A549 (cell line): Measurements from ENCODE around the gene MLYCD. TPM values are rescaled to one million over a fixed set of nuclear protein-coding genes. Genes with fewer than 3 reads are reported as not detected.

ENCODE experiments used
- ATAC-seq, 2 experiments: fragments of 200-7000 bp in 1 of 2; fragments of >200 bp in 1 of 2; cut with Nextera tagmentation in 1 of 2; cut with Tn5 transposase in 1 of 2; 3 replicates each; pipeline versions ENCODE4 v1.8.0 to v1.9.1; 2018 to 2020; ENCODE audit warnings: mild to moderate bottlenecking in 1 of 2, moderate library complexity in 1 of 2
- CTCF ChIA-PET: fragments of 300-600 bp; sonication (Branson Sonifier 250); formaldehyde crosslinking; extraction: SDS; loops from one replicate; lab custom pipeline; 2021; ENCODE audit warnings: antibody characterized with exemption, inconsistent platforms; lab: Yijun Ruan, JAX
- POLR2A ChIA-PET: fragments of 350-600 bp; formaldehyde crosslinking; extraction: SDS; loops from one replicate; lab custom pipeline; 2021; ENCODE audit warnings: antibody characterized with exemption, inconsistent platforms; lab: Yijun Ruan, JAX
- DNase-seq, 2 experiments: peaks; one replicate each; pipeline versions ENCODE4 v3.0.0 to v3.0.0-alpha.2; 2011 to 2016; ENCODE audit warnings: low read depth in 1 of 2, low spot score in 1 of 2
- FAIRE-seq: peaks from 2 replicates; lab custom pipeline; 2011; peaks lifted over from hg19 to GRCh38; lab: Jason Lieb, UNC
- H3K27ac ChIP-seq, 2 experiments: fragments of >200 bp; sonication (Bioruptor Twin); formaldehyde crosslinking; 3 replicates each; pipeline ENCODE4 v1.5.1; 2016 to 2017
- H3K4me1 ChIP-seq: fragments of >200 bp; sonication (Bioruptor Twin); formaldehyde crosslinking; 3 replicates; pipeline ENCODE4 v1.6.1; 2016
- H3K4me2 ChIP-seq: fragments of >200 bp; sonication (Bioruptor Twin); formaldehyde crosslinking; 3 replicates; pipeline ENCODE4 v1.6.1; 2016
- H3K4me3 ChIP-seq: fragments of >200 bp; sonication (Bioruptor Twin); formaldehyde crosslinking; 3 replicates; pipeline ENCODE4 v1.5.1; 2016
- H3K9me3 ChIP-seq: fragments of >200 bp; sonication (Bioruptor Twin); formaldehyde crosslinking; 3 replicates; pipeline ENCODE4 v1.6.1; 2016
- ATOH8 ChIP-seq: fragments of 250-450 bp; sonication (Bioruptor Pico); IDR thresholded peaks from 2 replicates; pipeline ENCODE4 v1.5.0; 2020; ENCODE audit warnings: low read depth, mild to moderate bottlenecking, moderate library complexity
- BCL3 ChIP-seq: fragments of >200 bp; sonication (Bioruptor Twin); formaldehyde crosslinking; IDR thresholded peaks from 3 replicates; pipeline ENCODE4 v1.6.1; 2016
- CTCF ChIP-seq: fragments of >200 bp; sonication (Bioruptor Twin); formaldehyde crosslinking; IDR thresholded peaks from 3 replicates; pipeline ENCODE4 v1.5.1; 2016
- E2F6 ChIP-seq: IDR thresholded peaks from 2 replicates; pipeline ENCODE4 v1.6.1; 2012; ENCODE audit warnings: low read depth, borderline replicate concordance
- EHMT2 ChIP-seq: fragments of 200-600 bp; sonication (generic); IDR thresholded peaks from 2 replicates; pipeline ENCODE4 v1.6.1; 2016; ENCODE audit warnings: antibody characterized with exemption, low read depth, mild to moderate bottlenecking, moderate library complexity
- HDAC2 ChIP-seq: fragments of 200-600 bp; sonication (generic); IDR thresholded peaks from 2 replicates; pipeline ENCODE4 v1.6.1; 2016
- HES2 ChIP-seq: fragments of >200 bp; sonication (Bioruptor Twin); formaldehyde crosslinking; IDR thresholded peaks from 2 replicates; pipeline ENCODE4 v1.6.1; 2016
- HEYL ChIP-seq: fragments of 250-450 bp; sonication (Bioruptor Pico); IDR thresholded peaks from 2 replicates; pipeline ENCODE4 v1.8.0; 2021; ENCODE audit warnings: mild to moderate bottlenecking, moderate library complexity
- HMGXB4 ChIP-seq: fragments of 250-450 bp; sonication (Bioruptor Pico); IDR thresholded peaks from 2 replicates; pipeline ENCODE4 v1.5.0; 2021; ENCODE audit warnings: mild to moderate bottlenecking, moderate library complexity, borderline replicate concordance
- HOXB5 ChIP-seq: fragments of 250-450 bp; sonication (Bioruptor Pico); IDR thresholded peaks from 2 replicates; pipeline ENCODE4 v1.5.0; 2020; ENCODE audit warnings: mild to moderate bottlenecking, moderate library complexity
- JUN ChIP-seq, 2 experiments: fragments of >200 bp; sonication (Bioruptor Twin); formaldehyde crosslinking; IDR thresholded peaks; 2 replicates in 1 of 2; 3 replicates in 1 of 2; pipeline ENCODE4 v1.6.1; 2016 to 2017
- KDM1A ChIP-seq: fragments of 200-600 bp; sonication (generic); IDR thresholded peaks from 2 replicates; pipeline ENCODE4 v1.6.1; 2016; ENCODE audit warnings: low read depth, mild to moderate bottlenecking
- NFE2L2 ChIP-seq: fragments of 150-350 bp; conservative IDR thresholded peaks from 2 replicates; pipeline ENCODE4 v1.6.1; 2014; ENCODE audit warnings: low read length
- NPAS2 ChIP-seq: fragments of 250-450 bp; sonication (Bioruptor Pico); IDR thresholded peaks from 2 replicates; pipeline ENCODE4 v1.8.0; 2022; ENCODE audit warnings: mild to moderate bottlenecking, moderate library complexity, borderline replicate concordance
- POLR2A ChIP-seq: IDR thresholded peaks from 2 replicates; pipeline ENCODE4 v1.6.1; 2012; ENCODE audit warnings: mild to moderate bottlenecking, low read length
- RFX5 ChIP-seq: fragments of 450-650 bp; IDR thresholded peaks from 2 replicates; pipeline ENCODE4 v1.7.1; 2014; ENCODE audit warnings: antibody characterized with exemption, mild to moderate bottlenecking, moderate library complexity
- RNF2 ChIP-seq: fragments of 200-600 bp; sonication (generic); IDR thresholded peaks from 2 replicates; pipeline ENCODE4 v1.6.1; 2016; ENCODE audit warnings: low read depth, mild to moderate bottlenecking, antibody characterized with exemption, moderate library complexity, borderline replicate concordance
- SMC3 ChIP-seq: fragments of >200 bp; sonication (Bioruptor Twin); formaldehyde crosslinking; IDR thresholded peaks from 3 replicates; pipeline ENCODE4 v1.6.1; 2018; ENCODE audit warnings: inconsistent platforms
- USF2 ChIP-seq: fragments of 450-650 bp; IDR thresholded peaks from 2 replicates; pipeline ENCODE4 v1.6.1; 2014; ENCODE audit warnings: antibody characterized with exemption
- ZSCAN20 ChIP-seq: fragments of 250-450 bp; sonication (Bioruptor Pico); IDR thresholded peaks from 2 replicates; pipeline ENCODE4 v1.8.0; 2022; ENCODE audit warnings: mild to moderate bottlenecking, moderate library complexity
- WGBS: methylation state at CpG from one replicate; pipeline ENCODE4 v1.1.6; 2017; ENCODE audit errors: missing lambda C conversion rate; 5-methylcytosine and 5-hydroxymethylcytosine counted together
- polyA plus RNA-seq, 4 experiments: library from polyadenylated mRNA; depleted of rRNA in 3 of 4; stranded (reverse); fragments of >200 nt; fragmentation: RNase III in 1 of 4; extraction: RNeasy Plus Mini Kit Qiagen cat#74134 plus additional on column Dnase treatment in 1 of 4; gene quantifications; 2 replicates in 3 of 4; 3 replicates in 1 of 4; pipeline ENCODE4 v1.2.3, GENCODE V29; 2011 to 2017

The MLYCD gene
- polyA plus RNA-seq, 2 of the 4 experiments (the other 2 are of a cell fraction) = 1.3 to 1.7 TPM

- TF ChIP-seq HES2 (no peak), NPAS2 (CRISPR knock-in tag) (no peak)
Measured at GRCh38 chr16:83933885-83934683, 35.2 kb downstream of the MLYCD start (continued).

- H3K4me3 ChIP-seq = no peak overlapping the region
- H3K4me2 ChIP-seq = no peak overlapping the region
- CTCF ChIA-PET = interaction anchor here (1.2 to 17.0 kb wide), 3 partner anchors 7 to 129 kb away, joined by 3 to 175 read pairs (median 54); no protein-coding TSS in a partner anchor
- FAIRE-seq = no peak
- no peaks in the 10 kb centered on the region for H3K4me1 ChIP-seq
- WGBS = 80% methylated on average over 6 of the region's 12 CpGs
- no peaks in the 10 kb centered on the region for H3K9me3 ChIP-seq
- no peak for DNase-seq
- POLR2A ChIA-PET = no interaction called here
- TF ChIP-seq EHMT2 = no peak
- TF ChIP-seq E2F6 = no peak
- TF ChIP-seq HEYL (CRISPR knock-in tag) = no peak
- TF ChIP-seq POLR2A = no peak
- TF ChIP-seq JUN (IDR thresholded peaks at IDR 0.05) = no peak
- no peak for TF ChIP-seq HMGXB4 (CRISPR knock-in tag)
- TF ChIP-seq ZSCAN20 (CRISPR knock-in tag) = no peak
- no peak for TF ChIP-seq RNF2
- no peak for TF ChIP-seq BCL3
- TF ChIP-seq HES2 = no peak
- no peak for ATAC-seq
- H3K27ac ChIP-seq = no peak overlapping the region
Measured at GRCh38 chr16:83934684-83934977, 35.7 kb downstream of the MLYCD start.

GRCh38 chr16:83935005-83935857 is 36.3 kb downstream of the MLYCD start:
- 89% methylated on average over 30 of the region's 30 CpGs for WGBS
- no peak for FAIRE-seq
- H3K9me3 ChIP-seq = no peaks in the 10 kb centered on the region
- no peaks in the 10 kb centered on the region for H3K4me1 ChIP-seq
- POLR2A ChIA-PET = no interaction called here
- no peak overlapping the region for H3K4me2 ChIP-seq
- DNase-seq = no peak
- no peak for ATAC-seq
- H3K27ac ChIP-seq = no peak overlapping the region
- CTCF ChIA-PET = interaction anchor here (1.2 to 17.0 kb wide), 6 partner anchors 8 to 252 kb away, joined by 3 to 175 read pairs (median 10); partner anchors contain the start of genes OSGIN1 and TAF1C
- H3K4me3 ChIP-seq = no peak overlapping the region
- TF ChIP-seq NFE2L2 (no peak), HEYL (CRISPR knock-in tag) (no peak), SMC3 (no peak), ZSCAN20 (CRISPR knock-in tag) (no peak), RFX5 (no peak), KDM1A (no peak), POLR2A (no peak), CTCF (no peak), USF2 (no peak), HOXB5 (CRISPR knock-in tag) (no peak), RNF2 (no peak), HDAC2 (no peak), ATOH8 (CRISPR knock-in tag) (no peak), HMGXB4 (CRISPR knock-in tag) (no peak), HES2 (no peak)
